Kidney (tissue), 14 donors: Measurements from ENCODE around the gene FCAR. TPM values are rescaled to one million over a fixed set of nuclear protein-coding genes. Genes with fewer than 3 reads are reported as not detected.
"Not testable (repeated sequence)": the region's sequence is repeated elsewhere in the genome, so short reads cannot be mapped to it uniquely, and the experiment has no call there.

Experiments used
- DNase-seq, 5 donors: peaks; one replicate each; pipeline ENCODE4 v3.0.0-alpha.2; 2013 to 2020
- FAIRE-seq: peaks from 2 replicates; lab custom pipeline; 2012; peaks lifted over from hg19 to GRCh38; lab: Jason Lieb, UNC
- H3K27ac ChIP-seq, 2 donors: one replicate each; pipeline ENCODE4 v1.7.0; 2013; ENCODE audit warnings: low read depth in 2 of 2, low read length in 2 of 2, inconsistent platforms in 1 of 2
- H3K27me3 ChIP-seq: one replicate; pipeline ENCODE4 v1.7.1; 2013; ENCODE audit warnings: low read length, inconsistent platforms; ENCODE audit not compliant: control insufficient read depth, insufficient read depth
- H3K36me3 ChIP-seq, 3 donors: one replicate each; pipeline versions ENCODE4 v1.7.0 to v1.7.1; 2013; ENCODE audit warnings: low read length in 3 of 3, control low read depth in 1 of 3, inconsistent platforms in 1 of 3; ENCODE audit not compliant: insufficient read depth in 3 of 3, control insufficient read depth in 2 of 3
- H3K4me1 ChIP-seq, 3 donors: one replicate each; pipeline versions ENCODE4 v1.7.0 to v1.7.1; 2013; ENCODE audit warnings: low read length in 3 of 3, inconsistent platforms in 1 of 3, low read depth in 1 of 3; ENCODE audit not compliant: control insufficient read depth in 2 of 3, insufficient read depth in 2 of 3
- H3K4me3 ChIP-seq, 3 donors: one replicate each; pipeline versions ENCODE4 v1.7.0 to v1.8.1; 2013; ENCODE audit warnings: low read length in 3 of 3, control low read depth in 1 of 3, inconsistent platforms in 1 of 3
- H3K9ac ChIP-seq, 3 donors: one replicate each; pipeline versions ENCODE4 v1.7.0 to v1.7.1; 2013; ENCODE audit warnings: low read length in 3 of 3, control low read depth in 1 of 3, inconsistent platforms in 1 of 3
- H3K9me3 ChIP-seq, 3 donors: one replicate each; pipeline versions ENCODE4 v1.7.0 to v1.7.1; 2013; ENCODE audit warnings: low read length in 3 of 3, control low read depth in 1 of 3, inconsistent platforms in 1 of 3; ENCODE audit not compliant: control insufficient read depth in 2 of 3, insufficient read depth in 1 of 3
- intact Hi-C: fragments of 100-400 bp; cut with DNase I; formaldehyde crosslinking; loops from one replicate; pipeline ENCODE4 v1.11.1; 2022
- polyA plus RNA-seq: library from polyadenylated mRNA; stranded (reverse); fragments of 350-450 nt; fragmentation: Illumina TruSeq; extraction: RNeasy Lipid Tissue Mini Kit (QIAGEN cat#74804); gene quantifications from one replicate; pipeline ENCODE4 v1.2.3, GENCODE V29; 2014; ENCODE audit warnings: low read depth, low replicate concordance; ENCODE audit not compliant: insufficient read depth
- total RNA-seq: library from RNA; stranded (reverse); fragmentation: NEBNext Ultra II Directional; extraction: Animal tissue kit (Norgen Biotek cat#: 25700); gene quantifications from one replicate; pipeline ENCODE4 v1.2.1, GENCODE V29; 2021
- TF ChIP-seq, protein P1 (sequence below): IDR thresholded peaks from 3 replicates; pipeline ENCODE4 v1.5.1; 2012; ENCODE audit warnings: mild to moderate bottlenecking, moderate library complexity, borderline replicate concordance; ENCODE audit not compliant: insufficient read depth; ENCODE audit errors: extremely low read depth
- donor health status: control.
- donor health status: control.
- donor health status: control.
- donor health status: control.
- donor health status: control.
- donor health status: DM: yes; HTN: yes; CAD: no.
- donor health status: Normal renal cell carcinoma (clear cell type).

Gene FCAR
- total and polyA plus RNA-seq, 2 donors from 2014 or later, result 1.8 TPM; not detected in 1

DNA sequence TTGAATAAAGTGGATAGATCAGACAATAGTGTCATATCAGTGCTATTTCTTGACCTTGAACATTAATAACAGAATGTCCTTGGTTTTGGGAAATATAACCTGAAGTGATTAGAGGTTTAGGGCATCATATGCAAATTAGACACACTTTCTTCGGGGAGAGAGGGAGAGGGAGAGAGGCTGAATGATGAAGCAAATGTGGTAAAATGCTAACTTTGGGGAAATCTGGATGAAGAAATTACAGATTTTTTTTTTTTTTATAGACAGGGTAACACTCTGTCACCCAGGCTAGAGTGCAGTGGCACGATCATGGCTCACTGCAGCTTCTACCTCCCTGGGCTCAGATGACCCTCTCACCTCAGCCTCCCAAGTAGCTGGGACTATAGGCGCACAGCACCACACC lies 28.0 kb downstream of the FCAR start:
- FAIRE-seq (no peak), DNase-seq (no peak)
- Histone ChIP-seq H3K9me3 (no peaks in the 10 kb centered on the region), H3K4me1 (no peaks in the 10 kb centered on the region), H3K27ac (no peak overlapping the region), H3K36me3 (no peaks in the 10 kb centered on the region), H3K27me3 (no peaks in the 10 kb centered on the region), H3K9ac (no peak overlapping the region), H3K4me3 (no peak overlapping the region)
- intact Hi-C loops, result no loop called here
- TF ChIP-seq, protein P1, sequence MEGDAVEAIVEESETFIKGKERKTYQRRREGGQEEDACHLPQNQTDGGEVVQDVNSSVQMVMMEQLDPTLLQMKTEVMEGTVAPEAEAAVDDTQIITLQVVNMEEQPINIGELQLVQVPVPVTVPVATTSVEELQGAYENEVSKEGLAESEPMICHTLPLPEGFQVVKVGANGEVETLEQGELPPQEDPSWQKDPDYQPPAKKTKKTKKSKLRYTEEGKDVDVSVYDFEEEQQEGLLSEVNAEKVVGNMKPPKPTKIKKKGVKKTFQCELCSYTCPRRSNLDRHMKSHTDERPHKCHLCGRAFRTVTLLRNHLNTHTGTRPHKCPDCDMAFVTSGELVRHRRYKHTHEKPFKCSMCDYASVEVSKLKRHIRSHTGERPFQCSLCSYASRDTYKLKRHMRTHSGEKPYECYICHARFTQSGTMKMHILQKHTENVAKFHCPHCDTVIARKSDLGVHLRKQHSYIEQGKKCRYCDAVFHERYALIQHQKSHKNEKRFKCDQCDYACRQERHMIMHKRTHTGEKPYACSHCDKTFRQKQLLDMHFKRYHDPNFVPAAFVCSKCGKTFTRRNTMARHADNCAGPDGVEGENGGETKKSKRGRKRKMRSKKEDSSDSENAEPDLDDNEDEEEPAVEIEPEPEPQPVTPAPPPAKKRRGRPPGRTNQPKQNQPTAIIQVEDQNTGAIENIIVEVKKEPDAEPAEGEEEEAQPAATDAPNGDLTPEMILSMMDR, result no peak

DNA sequence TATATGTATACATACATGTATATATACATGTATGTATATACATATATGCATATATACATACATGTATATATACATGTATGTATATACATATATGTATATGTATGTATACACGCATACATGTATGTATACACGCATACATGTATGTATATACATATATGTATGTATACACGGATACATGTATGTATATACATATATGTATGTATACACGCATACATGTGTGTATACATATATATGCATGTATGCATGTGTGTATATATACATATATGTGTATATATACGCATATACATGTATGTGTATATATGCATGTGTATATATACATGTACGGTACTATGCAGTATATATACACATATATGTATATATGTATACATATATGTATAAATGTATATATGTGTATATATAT lies 29.3 kb downstream of the FCAR start:
- Histone ChIP-seq H3K4me1 (no peaks in the 10 kb centered on the region), H3K4me3 (no peak overlapping the region), H3K9ac (no peak overlapping the region), H3K36me3 (no peaks in the 10 kb centered on the region), H3K27ac (no peak overlapping the region), H3K9me3 (no peaks in the 10 kb centered on the region), H3K27me3 (no peaks in the 10 kb centered on the region)
- TF ChIP-seq, protein P1, result no peak
- intact Hi-C loops, result no loop called here
- DNase-seq (no peak), FAIRE-seq (no peak)

GRCh38 chr19:54904261-54904660 lies 30.2 kb downstream of the FCAR start:
- H3K9me3 ChIP-seq, H3K27ac ChIP-seq, H3K27me3 ChIP-seq, H3K4me3 ChIP-seq, H3K4me1 ChIP-seq, FAIRE-seq, DNase-seq, intact Hi-C loops, H3K9ac ChIP-seq, H3K36me3 ChIP-seq: not testable (repeated sequence)

DNA sequence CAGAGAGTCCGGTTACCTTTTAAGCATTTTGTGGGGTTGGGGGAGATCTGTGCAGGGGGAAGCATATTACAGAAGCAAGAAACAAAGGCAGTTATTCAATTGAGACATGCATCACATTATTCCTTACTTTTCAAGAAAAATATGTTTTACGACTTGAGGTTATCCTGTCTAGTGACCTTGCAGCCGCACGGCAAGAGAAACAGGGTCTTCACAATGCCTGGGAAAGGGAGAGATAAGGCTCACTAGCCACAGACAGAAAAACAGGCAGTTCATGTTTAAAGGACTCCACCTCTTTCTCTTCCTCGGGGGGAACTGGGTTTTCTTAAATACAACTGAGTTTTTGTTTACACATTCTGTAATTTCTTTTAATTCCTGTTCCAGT lies 31.4 kb downstream of the FCAR start:
- FAIRE-seq, result no peak

More for the DNA sequence above, 31.4 kb downstream of the FCAR start:
- intact Hi-C loops, result no loop called here
- no peaks in the 10 kb centered on the region for H3K9me3 ChIP-seq
- no peak overlapping the region for H3K27ac ChIP-seq
- TF ChIP-seq, protein P1, result no peak
- no peak overlapping the region for H3K4me3 ChIP-seq
- no peaks in the 10 kb centered on the region for H3K4me1 ChIP-seq
- DNase-seq, result no peak
- H3K36me3 ChIP-seq, result no peaks in the 10 kb centered on the region
- no peak overlapping the region for H3K9ac ChIP-seq
- H3K27me3 ChIP-seq, result no peaks in the 10 kb centered on the region
